Kidney (tissue), 14 donors: ENCODE results near the gene PRKACG. TPM values are rescaled to one million over a fixed set of nuclear protein-coding genes. Genes with fewer than 3 reads are reported as not detected.

ENCODE experiments used
- DNase-seq, 5 donors: peaks; one replicate each; pipeline ENCODE4 v3.0.0-alpha.2; 2013 to 2020
- FAIRE-seq: peaks from 2 replicates; lab custom pipeline; 2012; peaks lifted over from hg19 to GRCh38; lab: Jason Lieb, UNC
- H3K27ac ChIP-seq, 2 donors: one replicate each; pipeline ENCODE4 v1.7.0; 2013; ENCODE audit warnings: low read depth in 2 of 2, low read length in 2 of 2, inconsistent platforms in 1 of 2
- H3K27me3 ChIP-seq: one replicate; pipeline ENCODE4 v1.7.1; 2013; ENCODE audit warnings: low read length, inconsistent platforms; ENCODE audit not compliant: control insufficient read depth, insufficient read depth
- H3K36me3 ChIP-seq, 3 donors: one replicate each; pipeline versions ENCODE4 v1.7.0 to v1.7.1; 2013; ENCODE audit warnings: low read length in 3 of 3, control low read depth in 1 of 3, inconsistent platforms in 1 of 3; ENCODE audit not compliant: insufficient read depth in 3 of 3, control insufficient read depth in 2 of 3
- H3K4me1 ChIP-seq, 3 donors: one replicate each; pipeline versions ENCODE4 v1.7.0 to v1.7.1; 2013; ENCODE audit warnings: low read length in 3 of 3, inconsistent platforms in 1 of 3, low read depth in 1 of 3; ENCODE audit not compliant: control insufficient read depth in 2 of 3, insufficient read depth in 2 of 3
- H3K4me3 ChIP-seq, 3 donors: one replicate each; pipeline versions ENCODE4 v1.7.0 to v1.8.1; 2013; ENCODE audit warnings: low read length in 3 of 3, control low read depth in 1 of 3, inconsistent platforms in 1 of 3
- H3K9ac ChIP-seq, 3 donors: one replicate each; pipeline versions ENCODE4 v1.7.0 to v1.7.1; 2013; ENCODE audit warnings: low read length in 3 of 3, control low read depth in 1 of 3, inconsistent platforms in 1 of 3
- H3K9me3 ChIP-seq, 3 donors: one replicate each; pipeline versions ENCODE4 v1.7.0 to v1.7.1; 2013; ENCODE audit warnings: low read length in 3 of 3, control low read depth in 1 of 3, inconsistent platforms in 1 of 3; ENCODE audit not compliant: control insufficient read depth in 2 of 3, insufficient read depth in 1 of 3
- CTCF ChIP-seq: IDR thresholded peaks from 3 replicates; pipeline ENCODE4 v1.5.1; 2012; ENCODE audit warnings: mild to moderate bottlenecking, moderate library complexity, borderline replicate concordance; ENCODE audit not compliant: insufficient read depth; ENCODE audit errors: extremely low read depth
- intact Hi-C: fragments of 100-400 bp; cut with DNase I; formaldehyde crosslinking; loops from one replicate; pipeline ENCODE4 v1.11.1; 2022
- polyA plus RNA-seq: library from polyadenylated mRNA; stranded (reverse); fragments of 350-450 nt; fragmentation: Illumina TruSeq; extraction: RNeasy Lipid Tissue Mini Kit (QIAGEN cat#74804); gene quantifications from one replicate; pipeline ENCODE4 v1.2.3, GENCODE V29; 2014; ENCODE audit warnings: low read depth, low replicate concordance; ENCODE audit not compliant: insufficient read depth
- total RNA-seq: library from RNA; stranded (reverse); fragmentation: NEBNext Ultra II Directional; extraction: Animal tissue kit (Norgen Biotek cat#: 25700); gene quantifications from one replicate; pipeline ENCODE4 v1.2.1, GENCODE V29; 2021
- donor health status: control.
- donor health status: control.
- donor health status: control.
- donor health status: control.
- donor health status: control.
- donor health status: DM: yes; HTN: yes; CAD: no.
- donor health status: Normal renal cell carcinoma (clear cell type).

The PRKACG gene
- total and polyA plus RNA-seq, 2 donors from 2014 or later = not detected

GRCh38 chr9:69019808-69020207 lies 5.9 kb upstream of the PRKACG start:
- intact Hi-C loops = no loop called here
- H3K9ac ChIP-seq = no peak overlapping the region
- no peak overlapping the region for H3K4me3 ChIP-seq
- no peaks in the 10 kb centered on the region for H3K27me3 ChIP-seq
- DNase-seq (no peak), FAIRE-seq (no peak)
- no peaks in the 10 kb centered on the region for H3K4me1 ChIP-seq
- TF ChIP-seq CTCF = no peak
- H3K9me3 ChIP-seq = no peaks in the 10 kb centered on the region
- no peaks in the 10 kb centered on the region for H3K36me3 ChIP-seq
- no peak overlapping the region for H3K27ac ChIP-seq

GRCh38 chr9:69018737-69019136 lies 4.8 kb upstream of the PRKACG start:
- H3K27ac ChIP-seq = no peak overlapping the region
- FAIRE-seq = no peak
- H3K4me3 ChIP-seq = no peak overlapping the region
- TF ChIP-seq CTCF = no peak
- intact Hi-C loops = no loop called here
- no peaks in the 10 kb centered on the region for H3K4me1 ChIP-seq
- no peak overlapping the region for H3K9ac ChIP-seq
- DNase-seq = no peak
- H3K36me3 ChIP-seq = no peaks in the 10 kb centered on the region
- no peaks in the 10 kb centered on the region for H3K27me3 ChIP-seq
- no peaks in the 10 kb centered on the region for H3K9me3 ChIP-seq

GRCh38 chr9:69016191-69017096 lies 2.5 kb upstream of the PRKACG start:
- H3K9me3 ChIP-seq = no peaks in the 10 kb centered on the region
- no peak for FAIRE-seq

More at GRCh38 chr9:69016191-69017096, 2.5 kb upstream of the PRKACG start:
- no peak for TF ChIP-seq CTCF
- Histone ChIP-seq H3K36me3 (no peaks in the 10 kb centered on the region), H3K9ac (no peak overlapping the region), H3K4me1 (no peaks in the 10 kb centered on the region), H3K4me3 (no peak overlapping the region), H3K27me3 (no peaks in the 10 kb centered on the region), H3K27ac (no peak overlapping the region)
- DNase-seq = no peak
- intact Hi-C loops = no loop called here
